CD4-positive, alpha-beta T cell (primary cell): ENCODE measurements around the gene TCERG1. TPM values are rescaled to one million over a fixed set of nuclear protein-coding genes. Genes with fewer than 3 reads are reported as not detected.

Source experiments
- ATAC-seq: fragments of 200-7000 bp; cut with Tn5 transposase; one replicate; pipeline ENCODE4 v1.10.0; 2022; ENCODE audit warnings: mild to moderate bottlenecking; ENCODE audit not compliant: poor library complexity
- CTCF ChIA-PET: fragments of 350-600 bp; sonication (Branson Sonifier 250); formaldehyde crosslinking; loops from one replicate; lab custom pipeline; 2021; ENCODE audit warnings: antibody characterized with exemption, inconsistent platforms; lab: Charles Lee
- POLR2A ChIA-PET: fragments of 350-600 bp; sonication (Branson Sonifier 250); formaldehyde crosslinking; loops from one replicate; lab custom pipeline; 2021; ENCODE audit warnings: antibody characterized with exemption, inconsistent platforms; lab: Charles Lee
- DNase-seq, 14 experiments: peaks; one replicate each; pipeline ENCODE4 v3.0.0-alpha.2; 2013 to 2020; ENCODE audit warnings: mixed read lengths in 2 of 14
- H3K27ac ChIP-seq, 2 donors: one replicate each; pipeline versions ENCODE4 v1.5.1 to v1.7.0; 2013; ENCODE audit warnings: low read length in 2 of 2, low read depth in 1 of 2, mild to moderate bottlenecking in 1 of 2
- H3K27me3 ChIP-seq, 2 experiments: 1 replicate in 1 of 2; 2 replicates in 1 of 2; pipeline versions ENCODE4 v1.6.1 to v1.7.0; 2013; ENCODE audit warnings: low read length in 2 of 2, control low read depth in 1 of 2, mild to moderate bottlenecking in 1 of 2, moderate library complexity in 1 of 2; ENCODE audit not compliant: insufficient read depth in 2 of 2, control insufficient read depth in 1 of 2
- H3K36me3 ChIP-seq: one replicate; pipeline ENCODE4 v1.6.1; 2013; ENCODE audit warnings: low read length, control low read depth; ENCODE audit not compliant: insufficient read depth
- H3K4me1 ChIP-seq: one replicate; pipeline ENCODE4 v1.6.1; 2013; ENCODE audit warnings: low read length, control low read depth; ENCODE audit not compliant: insufficient read depth
- H3K4me3 ChIP-seq: one replicate; pipeline ENCODE4 v1.5.1; 2013; ENCODE audit warnings: mild to moderate bottlenecking, low read length, moderate library complexity
- H3K9me3 ChIP-seq, 2 experiments: 1 replicate in 1 of 2; 2 replicates in 1 of 2; pipeline versions ENCODE4 v1.6.1 to v1.7.0; 2013; ENCODE audit warnings: low read length in 2 of 2, mild to moderate bottlenecking in 2 of 2, control low read depth in 1 of 2, moderate library complexity in 1 of 2; ENCODE audit not compliant: control insufficient read depth in 1 of 2, insufficient read depth in 1 of 2
- H3K27ac Mint-ChIP-seq: one replicate; pipeline ENCODE4 v1.8.0; 2020; ENCODE audit warnings: mixed read lengths
- H3K27me3 Mint-ChIP-seq: one replicate; pipeline ENCODE4 v1.8.0; 2021; ENCODE audit warnings: mixed read lengths
- H3K36me3 Mint-ChIP-seq: one replicate; pipeline ENCODE4 v1.8.0; 2021; ENCODE audit warnings: low read depth, mixed read lengths
- H3K4me1 Mint-ChIP-seq: one replicate; pipeline ENCODE4 v1.8.0; 2021; ENCODE audit warnings: low read depth, mixed read lengths
- H3K4me3 Mint-ChIP-seq: one replicate; pipeline ENCODE4 v1.8.0; 2020; ENCODE audit warnings: mild to moderate bottlenecking, mixed read lengths
- H3K9me3 Mint-ChIP-seq: one replicate; pipeline ENCODE4 v1.8.0; 2020; ENCODE audit warnings: mixed read lengths
- CTCF ChIP-seq: fragments of 200-600 bp; IDR thresholded peaks from one replicate; pipeline ENCODE4 v1.8.0; 2022; ENCODE audit warnings: antibody characterized with exemption, mild to moderate bottlenecking
- intact Hi-C, 2 experiments: fragments of 100-400 bp; cut with DNase I in 1 of 2; cut with micrococcal nuclease in 1 of 2; formaldehyde crosslinking; loops; one replicate each; pipeline versions ENCODE4 v1.15.1 to v1.9.0; 2023 to 2025; cut with DNase I, micrococcal nuclease
- total RNA-seq, 174 experiments: library from RNA in 2 of 174; stranded (reverse) in 2 of 174; gene quantifications; one replicate each; pipeline ENCODE4 v1.2.3 and lab custom pipeline; 2021 to 2026

TCERG1 gene
- total RNA-seq, 2 experiments from 2014 or later: 88.0 to 88.7 TPM

DNA sequence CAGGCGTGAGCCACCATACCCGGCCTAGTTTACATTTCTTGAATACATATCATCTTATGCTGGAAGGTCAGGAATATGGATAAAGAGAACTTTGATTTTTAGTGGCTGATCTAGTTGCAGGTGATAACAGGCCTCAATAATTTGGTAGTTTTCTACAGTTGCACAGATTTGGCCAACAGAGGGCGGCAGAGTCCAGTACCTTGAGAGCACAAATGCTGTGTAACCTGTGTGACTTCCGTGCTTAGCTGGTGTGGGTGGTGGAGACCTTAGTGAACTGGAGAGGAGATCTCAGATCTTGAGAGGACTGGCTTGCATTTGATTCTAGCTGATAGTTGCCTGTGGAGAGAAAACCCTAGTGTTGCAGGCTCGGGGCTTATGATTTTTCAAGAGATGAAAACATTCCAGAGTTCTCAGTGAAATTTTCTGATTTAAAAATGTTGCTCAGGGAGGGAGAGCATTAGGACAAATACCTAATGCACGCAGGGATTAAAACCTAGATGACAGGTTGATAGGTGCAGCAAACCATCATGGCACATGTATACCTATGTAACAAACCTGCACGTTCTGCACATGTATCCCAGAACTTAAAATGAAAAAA, 86.2 kb downstream of the TCERG1 start:
- POLR2A ChIA-PET: no interaction called here
- DNase-seq (peak; percentile 50 to 82 (median 68)), ATAC-seq (peak; percentile 90)
- no peaks in the 10 kb centered on the region for H3K9me3 ChIP-seq
- no peaks in the 10 kb centered on the region for H3K27me3 Mint-ChIP-seq
- H3K4me3 ChIP-seq: no peak overlapping the region
- no peaks in the 10 kb centered on the region for H3K36me3 ChIP-seq
- no peaks in the 10 kb centered on the region for H3K27me3 ChIP-seq
- TF ChIP-seq CTCF: peak; percentile 78
- no peaks in the 10 kb centered on the region for H3K4me1 ChIP-seq
- H3K9me3 Mint-ChIP-seq: no peaks in the 10 kb centered on the region
- peaks cover 5% of the 10 kb centered on the region for H3K4me1 Mint-ChIP-seq
- CTCF ChIA-PET: interaction anchor here (0.7 to 1.3 kb wide), 7 partner anchors 9 to 656 kb away, joined by 3 to 18 read pairs (median 4); no protein-coding TSS in a partner anchor
- H3K4me3 Mint-ChIP-seq: no peak overlapping the region
- H3K27ac Mint-ChIP-seq: no peak overlapping the region
- intact Hi-C loops: loop anchor here (1.0 to 2.0 kb wide), 4 partner anchors 433 to 655 kb away; no protein-coding TSS in a partner anchor
- no peak overlapping the region for H3K27ac ChIP-seq
- H3K36me3 Mint-ChIP-seq: no peaks in the 10 kb centered on the region

- Histone ChIP-seq H3K27ac (no peak overlapping the region), H3K9me3 (no peaks in the 10 kb centered on the region), H3K4me3 (no peak overlapping the region), H3K27me3 (no peaks in the 10 kb centered on the region), H3K4me1 (no peaks in the 10 kb centered on the region), H3K36me3 (no peaks in the 10 kb centered on the region)
- peaks cover 5% of the 10 kb centered on the region for H3K4me1 Mint-ChIP-seq
- no peaks in the 10 kb centered on the region for H3K27me3 Mint-ChIP-seq
- no peak for ATAC-seq
- ChIA-PET POLR2A (no interaction called here), CTCF (interaction anchor here (0.7 to 1.3 kb wide), 7 partner anchors 8 to 655 kb away, joined by 3 to 18 read pairs (median 4); no protein-coding TSS in a partner anchor)
- H3K27ac Mint-ChIP-seq: no peak overlapping the region
- H3K4me3 Mint-ChIP-seq: no peak overlapping the region
- intact Hi-C loops: loop anchor here (1.0 to 2.0 kb wide), 4 partner anchors 432 to 655 kb away; no protein-coding TSS in a partner anchor
- no peaks in the 10 kb centered on the region for H3K36me3 Mint-ChIP-seq
- no peak for TF ChIP-seq CTCF
- H3K9me3 Mint-ChIP-seq: no peaks in the 10 kb centered on the region
- no peak for DNase-seq
These were observed 86.7 kb downstream of the TCERG1 start for GRCh38 chr5:146533882-146534281.

- DNase-seq (no peak), ATAC-seq (no peak)
- TF ChIP-seq CTCF: no peak
- ChIA-PET CTCF (no interaction called here), POLR2A (no interaction called here)
- Mint-ChIP-seq H3K9me3 (no peaks in the 10 kb centered on the region), H3K4me1 (peaks cover 1% of the 10 kb centered on the region), H3K36me3 (no peaks in the 10 kb centered on the region), H3K4me3 (no peak overlapping the region), H3K27ac (no peak overlapping the region), H3K27me3 (no peaks in the 10 kb centered on the region)
- no peak overlapping the region for H3K4me3 ChIP-seq
- H3K27me3 ChIP-seq: no peaks in the 10 kb centered on the region
- no peaks in the 10 kb centered on the region for H3K36me3 ChIP-seq
- no peak overlapping the region for H3K27ac ChIP-seq
- intact Hi-C loops: no loop called here
- no peaks in the 10 kb centered on the region for H3K4me1 ChIP-seq
- no peaks in the 10 kb centered on the region for H3K9me3 ChIP-seq
These were observed 91.3 kb downstream of the TCERG1 start for GRCh38 chr5:146538432-146538831.
